K562 (cell line): ENCODE measurements around the gene SIM1. TPM values are rescaled to one million over a fixed set of nuclear protein-coding genes. Genes with fewer than 3 reads are reported as not detected.
A peak's percentile ranks its signal among the peaks of the same experiment; 100 is the strongest.

Experiments used
- ATAC-seq: fragments of 200-7000 bp; cut with Tn5 transposase; 3 replicates; pipeline ENCODE4 v1.9.1; 2020; ENCODE audit warnings: moderate library complexity
- BruUV-seq: library from RNA; stranded (reverse); fragments of 400-500 nt; replicated peaks from 2 replicates; lab custom pipeline; 2021; lab: Mats Ljungman, UMichigan
- CTCF ChIA-PET: fragments of 300-600 bp; formaldehyde crosslinking; extraction: SDS; loops from one replicate; lab custom pipeline; 2021; ENCODE audit warnings: low intra/inter-chr PET ratio; lab: Yijun Ruan, JAX
- POLR2A ChIA-PET: fragments of 300-600, 350-650 bp; sonication (Branson Sonifier 250); formaldehyde crosslinking; extraction: SDS; loops from one replicate; lab custom pipeline; 2021; ENCODE audit warnings: antibody characterized with exemption, inconsistent platforms; lab: Yijun Ruan, JAX
- DNase-seq, 4 experiments: peaks; one replicate each; pipeline versions ENCODE4 v3.0.0 to v3.0.0-alpha.2; 2011 to 2018; ENCODE audit warnings: low spot score in 3 of 4, mixed read lengths in 3 of 4; ENCODE audit errors: extremely low read depth in 1 of 4
- FAIRE-seq: peaks from 2 replicates; lab custom pipeline; 2011; peaks lifted over from hg19 to GRCh38; lab: Jason Lieb, UNC
- H2AFZ ChIP-seq: 2 replicates; pipeline ENCODE4 v1.6.0; 2011; ENCODE audit warnings: low read depth, low read length, control low read depth, inconsistent platforms
- H3K27ac ChIP-seq: fragments of 200-600 bp; 3 replicates; pipeline ENCODE4 v1.8.0; 2011; ENCODE audit warnings: low read depth, mild to moderate bottlenecking, control low read depth, inconsistent platforms, low read length, moderate library complexity, mixed read lengths; ENCODE audit errors: extremely low read depth
- H3K27me3 ChIP-seq, 2 experiments: fragments of 300-600 bp in 1 of 2; 2 replicates in 1 of 2; 3 replicates in 1 of 2; pipeline versions ENCODE4 v1.6.0 to v1.8.0; 2011; ENCODE audit warnings: inconsistent platforms in 2 of 2, low read length in 2 of 2, mild to moderate bottlenecking in 1 of 2, mixed read lengths in 1 of 2, moderate library complexity in 1 of 2; ENCODE audit not compliant: control insufficient read depth in 2 of 2, insufficient read depth in 2 of 2
- H3K36me3 ChIP-seq: fragments of 300-600 bp; 3 replicates; pipeline ENCODE4 v1.8.0; 2011; ENCODE audit warnings: mild to moderate bottlenecking, low read length, inconsistent platforms; ENCODE audit not compliant: control insufficient read depth, insufficient read depth
- H3K4me1 ChIP-seq, 2 experiments: fragments of 200-600 bp in 1 of 2; replicated peaks in 1 of 2; 2 replicates in 1 of 2; 3 replicates in 1 of 2; pipeline versions ENCODE4 v1.5.1 to v1.8.0; 2011; ENCODE audit warnings: inconsistent platforms in 2 of 2, low read length in 2 of 2, mild to moderate bottlenecking in 1 of 2, mixed read lengths in 1 of 2, moderate library complexity in 1 of 2; ENCODE audit not compliant: control insufficient read depth in 2 of 2, insufficient read depth in 2 of 2
- H3K4me2 ChIP-seq: 2 replicates; pipeline ENCODE4 v1.6.1; 2011; ENCODE audit warnings: low read length, control low read depth, inconsistent platforms, mixed read lengths; ENCODE audit not compliant: insufficient read depth
- H3K4me3 ChIP-seq: fragments of 200-600 bp; sonication (generic), shearing (Covaris generic); 2 replicates; pipeline ENCODE4 v1.5.1; 2016; ENCODE audit warnings: control low read depth, inconsistent platforms
- H3K79me2 ChIP-seq: fragments of 200-600 bp; 3 replicates; pipeline ENCODE4 v1.8.0; 2011; ENCODE audit warnings: low read length, inconsistent platforms; ENCODE audit not compliant: control insufficient read depth, insufficient read depth
- H3K9ac ChIP-seq, 2 experiments: 2 replicates each; pipeline versions ENCODE4 v1.6.0 to v1.6.1; 2011; ENCODE audit warnings: low read depth in 2 of 2, low read length in 2 of 2, control low read depth in 1 of 2, inconsistent platforms in 1 of 2, mild to moderate bottlenecking in 1 of 2, mixed read lengths in 1 of 2; ENCODE audit not compliant: insufficient read depth in 1 of 2
- H3K9me1 ChIP-seq: one replicate; pipeline ENCODE4 v1.6.0; 2011; ENCODE audit warnings: inconsistent platforms, mild to moderate bottlenecking, low read length, moderate library complexity; ENCODE audit not compliant: control insufficient read depth, insufficient read depth
- H3K9me3 ChIP-seq: replicated peaks from 2 replicates; pipeline ENCODE4 v1.5.1; 2011; ENCODE audit warnings: low read depth, low read length, inconsistent platforms; ENCODE audit not compliant: control insufficient read depth, insufficient read depth
- H4K20me1 ChIP-seq: replicated peaks from 2 replicates; pipeline ENCODE4 v1.6.1; 2011; ENCODE audit warnings: low read length, inconsistent platforms, mixed read lengths; ENCODE audit not compliant: control insufficient read depth, insufficient read depth
- ATF3 ChIP-seq, 2 experiments: fragments of 450-650 bp in 1 of 2; sonication (generic) in 1 of 2; formaldehyde crosslinking in 1 of 2; IDR thresholded peaks in 1 of 2; conservative IDR thresholded peaks in 1 of 2; 2 replicates each; pipeline versions ENCODE4 v1.6.1 to v1.8.1; 2016 to 2023; ENCODE audit warnings: mild to moderate bottlenecking in 2 of 2, moderate library complexity in 2 of 2, inconsistent platforms in 1 of 2, missing genetic modification reagents in 1 of 2
- CEBPG ChIP-seq, 3 experiments: fragments of 200-800 bp in 1 of 3; sonication (Bioruptor generic) in 1 of 3; sonication (generic) in 1 of 3; formaldehyde crosslinking in 1 of 3; IDR thresholded peaks in 2 of 3; conservative IDR thresholded peaks in 1 of 3; 2 replicates each; pipeline versions ENCODE4 v1.6.1 to v1.8.0; 2016 to 2022; ENCODE audit warnings: missing compliant biosample characterization in 2 of 3, missing genetic modification characterization in 2 of 3, mild to moderate bottlenecking in 1 of 3, missing genetic modification reagents in 1 of 3
- MAFG ChIP-seq: fragments of 450-650 bp; conservative IDR thresholded peaks from 2 replicates; pipeline ENCODE4 v1.6.1; 2016; ENCODE audit warnings: missing genetic modification characterization, missing compliant biosample characterization
- NCOA1 ChIP-seq: fragments of 450-650 bp; IDR thresholded peaks from 2 replicates; pipeline ENCODE4 v1.6.1; 2016; ENCODE audit warnings: low read depth
- NFE2 ChIP-seq: IDR thresholded peaks from 2 replicates; pipeline ENCODE4 v1.6.1; 2014; ENCODE audit warnings: antibody characterized with exemption, low read depth
- WGBS: fragments of 100-300 bp; shearing (Covaris generic); methylation state at CpG from one replicate; pipeline ENCODE4 v1.1.6; 2016; ENCODE audit warnings: low coverage, mixed read lengths; ENCODE audit not compliant: insufficient coverage; ENCODE audit errors: missing lambda C conversion rate; 5-methylcytosine and 5-hydroxymethylcytosine counted together
- in situ Hi-C: fragments of 300-500 bp; cut with MboI; formaldehyde crosslinking; loops from 4 replicates; pipeline ENCODE4 v1.15.0; 2018; ENCODE audit warnings: inconsistent platforms, mixed read lengths
- intact Hi-C: fragments of 100-400 bp; cut with micrococcal nuclease; formaldehyde crosslinking; loops from 2 replicates; pipeline ENCODE4 v1.14.2; 2022
- polyA plus RNA-seq, 8 experiments: library from polyadenylated mRNA; depleted of rRNA in 4 of 8; stranded (reverse) in 5 of 8; unstranded in 3 of 8; fragments of >200 nt; fragmentation: Nextera tagmentation in 2 of 8; fragmentation: Illumina TruSeq in 1 of 8; extraction: Ambion mirVana in 2 of 8; extraction: Trizol in 1 of 8; gene quantifications; 2 replicates each; pipeline versions ENCODE4 v1.2.1 to v1.2.3, GENCODE V29; 2011 to 2014; ENCODE audit warnings: inconsistent platforms in 1 of 8, missing spikeins in 1 of 8
- total RNA-seq, 7 experiments: library from RNA; depleted of rRNA in 6 of 7; stranded (reverse); fragments of >200 nt in 6 of 7; fragmentation: Illumina TruSeq in 2 of 7; extraction: Trizol in 2 of 7; gene quantifications; 2 replicates each; pipeline versions ENCODE4 v1.2.1 to v1.2.3, GENCODE V29; 2011 to 2021; ENCODE audit warnings: low replicate concordance in 1 of 7
- TF ChIP-seq, protein P1 (sequence below): fragments of 450-650 bp; IDR thresholded peaks from 2 replicates; pipeline ENCODE4 v1.6.1; 2016
- TF ChIP-seq, protein P2 (sequence below): fragments of 450-650 bp; formaldehyde crosslinking; IDR thresholded peaks from 2 replicates; pipeline ENCODE4 v1.4.0; 2022; ENCODE audit warnings: mild to moderate bottlenecking, moderate library complexity

Gene SIM1
- total and polyA plus RNA-seq, 9 of the 15 experiments (the other 6 are each of a cell fraction or from before 2014, with no cell fraction given), result not detected

- TF ChIP-seq, protein P1, sequence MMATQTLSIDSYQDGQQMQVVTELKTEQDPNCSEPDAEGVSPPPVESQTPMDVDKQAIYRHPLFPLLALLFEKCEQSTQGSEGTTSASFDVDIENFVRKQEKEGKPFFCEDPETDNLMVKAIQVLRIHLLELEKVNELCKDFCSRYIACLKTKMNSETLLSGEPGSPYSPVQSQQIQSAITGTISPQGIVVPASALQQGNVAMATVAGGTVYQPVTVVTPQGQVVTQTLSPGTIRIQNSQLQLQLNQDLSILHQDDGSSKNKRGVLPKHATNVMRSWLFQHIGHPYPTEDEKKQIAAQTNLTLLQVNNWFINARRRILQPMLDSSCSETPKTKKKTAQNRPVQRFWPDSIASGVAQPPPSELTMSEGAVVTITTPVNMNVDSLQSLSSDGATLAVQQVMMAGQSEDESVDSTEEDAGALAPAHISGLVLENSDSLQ, result no peak
Measured at GRCh38 chr6:100432136-100432535, 32.6 kb downstream of the SIM1 start (continued).

GRCh38 chr6:100430962-100431361 lies 33.8 kb downstream of the SIM1 start:
- no peak for FAIRE-seq
- H3K4me3 ChIP-seq, result no peak overlapping the region
- H3K79me2 ChIP-seq, result no peaks in the 10 kb centered on the region
- H3K27ac ChIP-seq, result no peak overlapping the region
- no peaks in the 10 kb centered on the region for H3K36me3 ChIP-seq
- no peaks in the 10 kb centered on the region for H4K20me1 ChIP-seq
- H3K9me3 ChIP-seq, result no peaks in the 10 kb centered on the region
- no peak for ATAC-seq
- in situ Hi-C loops (no loop called here), intact Hi-C loops (no loop called here)
- no peak overlapping the region for H2AFZ ChIP-seq
- POLR2A ChIA-PET, result no interaction called here
- TF ChIP-seq MAFG (tag), result 0 out of 2 replicates have a peak, but pooled peaks have one; percentile 24
- peak; percentile 58 for TF ChIP-seq ATF3 (IDR thresholded peaks at IDR 0.05)
- TF ChIP-seq ATF3 (CRISPR knock-in tag; conservative IDR thresholded peaks at IDR 0.05), result no peak
- TF ChIP-seq, protein P2, sequence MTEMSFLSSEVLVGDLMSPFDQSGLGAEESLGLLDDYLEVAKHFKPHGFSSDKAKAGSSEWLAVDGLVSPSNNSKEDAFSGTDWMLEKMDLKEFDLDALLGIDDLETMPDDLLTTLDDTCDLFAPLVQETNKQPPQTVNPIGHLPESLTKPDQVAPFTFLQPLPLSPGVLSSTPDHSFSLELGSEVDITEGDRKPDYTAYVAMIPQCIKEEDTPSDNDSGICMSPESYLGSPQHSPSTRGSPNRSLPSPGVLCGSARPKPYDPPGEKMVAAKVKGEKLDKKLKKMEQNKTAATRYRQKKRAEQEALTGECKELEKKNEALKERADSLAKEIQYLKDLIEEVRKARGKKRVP, result 0 out of 2 replicates have a peak, but pooled peaks have one; percentile 10
- no peak for TF ChIP-seq CEBPG (CRISPR knock-in tag; IDR thresholded peaks at IDR 0.05)
- TF ChIP-seq CEBPG (tag; conservative IDR thresholded peaks at IDR 0.05 in 1 of 2, IDR thresholded peaks at IDR 0.05 in 1 of 2), result peak; percentile 21 to 53; a peak in 2 of 4 replicates
- TF ChIP-seq NCOA1, result no peak
- peak; percentile 37; the same call in 1 of the 2 replicates for TF ChIP-seq NFE2
- TF ChIP-seq, all 486 proteins: peak for 5
- Histone ChIP-seq H3K9me1 (no peaks in the 10 kb centered on the region), H3K4me2 (no peak overlapping the region), H3K4me1 (no peaks in the 10 kb centered on the region), H3K27me3 (peaks cover 3 to 5% of the 10 kb centered on the region in 2 experiments; a peak in 2 of 5 replicates), H3K9ac (no peak overlapping the region)
- WGBS, result 6% methylated on average over 3 of the region's 3 CpGs
- no peak for DNase-seq
- CTCF ChIA-PET, result no interaction called here
- BruUV-seq, result no TSS peak
